Fibroblast of mammary gland (primary cell): ENCODE measurements around the gene ZNF862.

Source experiments
- DNase-seq: peaks from one replicate; pipeline ENCODE4 v3.0.0-alpha.2; 2010; ENCODE audit warnings: low read depth
- H3K4me3 ChIP-seq: 2 replicates; pipeline ENCODE4 v1.5.1; 2011; ENCODE audit warnings: low read depth, mild to moderate bottlenecking, low read length, moderate library complexity; ENCODE audit not compliant: control insufficient read depth
- CTCF ChIP-seq: conservative IDR thresholded peaks from 2 replicates; pipeline ENCODE4 v1.5.1; 2011; ENCODE audit warnings: low read depth, low read length, inconsistent platforms; ENCODE audit not compliant: control insufficient read depth, insufficient read depth

ZNF862 gene

GRCh38 chr7:149865437-149865836 lies 27.3 kb downstream of the ZNF862 start:
- no peak for TF ChIP-seq CTCF
- no peak overlapping the region for H3K4me3 ChIP-seq
- no peak for DNase-seq

GRCh38 chr7:149866139-149866778 lies 28.1 kb downstream of the ZNF862 start:
- TF ChIP-seq CTCF: no peak
- DNase-seq: no peak
- no peak overlapping the region for H3K4me3 ChIP-seq

- TF ChIP-seq CTCF: no peak
- DNase-seq: peak; percentile 15
- H3K4me3 ChIP-seq: no peak overlapping the region
These were observed 28.7 kb downstream of the ZNF862 start for GRCh38 chr7:149866779-149867447.

DNA sequence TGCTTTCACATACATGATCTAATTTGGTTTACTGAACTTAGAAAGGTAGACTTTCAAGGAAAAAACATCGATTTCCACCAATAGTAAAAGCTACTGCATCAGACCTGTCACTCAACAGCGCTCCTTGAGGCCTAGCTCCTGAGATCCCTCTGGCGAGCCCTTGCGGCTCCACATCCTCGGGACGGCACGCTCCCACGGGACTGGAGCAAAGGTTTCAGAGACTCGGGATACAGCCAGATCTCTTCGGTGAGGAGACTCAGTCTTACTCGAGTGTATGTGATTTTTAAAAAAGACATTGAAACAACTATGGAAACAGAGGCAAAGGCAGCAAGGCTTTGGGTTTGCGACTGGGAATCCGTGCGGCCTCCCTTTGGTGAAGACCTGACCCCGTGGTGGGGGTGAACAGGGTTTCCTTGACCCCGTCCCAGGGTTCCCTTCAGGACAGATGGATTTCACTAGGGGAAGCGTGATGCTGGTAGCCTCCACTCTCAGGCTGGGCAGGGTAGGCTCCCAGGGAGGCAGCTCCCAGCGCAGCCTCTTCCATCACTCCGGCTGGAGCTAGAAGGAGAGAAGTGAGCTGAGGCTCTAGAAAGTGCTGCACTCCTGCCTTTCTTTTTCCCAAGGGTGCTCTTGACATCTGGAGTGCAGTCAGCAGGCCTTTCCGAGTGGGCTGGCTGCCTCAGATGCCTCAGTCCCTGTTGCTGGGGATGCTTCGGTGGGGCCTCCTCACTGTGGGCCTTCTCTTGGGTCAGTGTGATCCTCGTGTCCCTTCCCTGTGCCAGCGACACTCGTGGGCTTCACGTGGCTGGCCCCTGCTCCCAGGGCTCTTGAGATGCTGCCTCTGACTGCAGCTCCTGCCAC lies 29.8 kb downstream of the ZNF862 start:
- no peak overlapping the region for H3K4me3 ChIP-seq
- TF ChIP-seq CTCF: no peak
- DNase-seq: no peak

- H3K4me3 ChIP-seq: no peak overlapping the region
- no peak for DNase-seq
- TF ChIP-seq CTCF: no peak
These were observed 30.6 kb downstream of the ZNF862 start for GRCh38 chr7:149868623-149869290.

DNA sequence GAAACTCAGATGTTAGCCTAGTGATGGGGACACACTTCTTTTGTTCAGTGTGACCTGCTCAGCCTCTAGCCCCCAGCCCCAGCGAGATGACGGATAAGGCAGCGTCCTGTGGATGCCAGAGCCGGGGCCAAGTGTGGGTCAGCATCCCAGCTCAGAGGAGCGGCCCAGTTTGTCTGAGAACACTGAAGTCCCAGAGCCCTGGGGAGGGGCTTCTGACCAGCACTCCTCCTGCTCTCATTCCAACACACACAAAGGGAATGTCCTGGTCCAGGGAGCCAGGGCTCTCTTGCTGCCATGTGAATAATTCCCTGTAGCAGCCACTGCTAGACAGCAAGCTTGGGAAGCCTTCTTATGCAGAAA lies 31.1 kb downstream of the ZNF862 start:
- DNase-seq: no peak
- no peak overlapping the region for H3K4me3 ChIP-seq
- TF ChIP-seq CTCF: no peak
